K562 (cell line): ENCODE results near the gene GATAD2B. TPM values are rescaled to one million over a fixed set of nuclear protein-coding genes. Genes with fewer than 3 reads are reported as not detected.
A peak's percentile ranks its signal among the peaks of the same experiment; 100 is the strongest.

ENCODE experiments used
- ATAC-seq: fragments of 200-7000 bp; cut with Tn5 transposase; 3 replicates; pipeline ENCODE4 v1.9.1; 2020; ENCODE audit warnings: moderate library complexity
- BruUV-seq: library from RNA; stranded (reverse); fragments of 400-500 nt; replicated peaks from 2 replicates; lab custom pipeline; 2021; lab: Mats Ljungman, UMichigan
- CTCF ChIA-PET: fragments of 300-600 bp; formaldehyde crosslinking; extraction: SDS; loops from one replicate; lab custom pipeline; 2021; ENCODE audit warnings: low intra/inter-chr PET ratio; lab: Yijun Ruan, JAX
- POLR2A ChIA-PET: fragments of 300-600, 350-650 bp; sonication (Branson Sonifier 250); formaldehyde crosslinking; extraction: SDS; loops from one replicate; lab custom pipeline; 2021; ENCODE audit warnings: antibody characterized with exemption, inconsistent platforms; lab: Yijun Ruan, JAX
- DNase-seq, 4 experiments: peaks; one replicate each; pipeline versions ENCODE4 v3.0.0 to v3.0.0-alpha.2; 2011 to 2018; ENCODE audit warnings: low spot score in 3 of 4, mixed read lengths in 3 of 4; ENCODE audit errors: extremely low read depth in 1 of 4
- FAIRE-seq: peaks from 2 replicates; lab custom pipeline; 2011; peaks lifted over from hg19 to GRCh38; lab: Jason Lieb, UNC
- H2AFZ ChIP-seq: 2 replicates; pipeline ENCODE4 v1.6.0; 2011; ENCODE audit warnings: low read depth, low read length, control low read depth, inconsistent platforms
- H3K27ac ChIP-seq: fragments of 200-600 bp; 3 replicates; pipeline ENCODE4 v1.8.0; 2011; ENCODE audit warnings: low read depth, mild to moderate bottlenecking, control low read depth, inconsistent platforms, low read length, moderate library complexity, mixed read lengths; ENCODE audit errors: extremely low read depth
- H3K27me3 ChIP-seq, 2 experiments: fragments of 300-600 bp in 1 of 2; 2 replicates in 1 of 2; 3 replicates in 1 of 2; pipeline versions ENCODE4 v1.6.0 to v1.8.0; 2011; ENCODE audit warnings: inconsistent platforms in 2 of 2, low read length in 2 of 2, mild to moderate bottlenecking in 1 of 2, mixed read lengths in 1 of 2, moderate library complexity in 1 of 2; ENCODE audit not compliant: control insufficient read depth in 2 of 2, insufficient read depth in 2 of 2
- H3K36me3 ChIP-seq: fragments of 300-600 bp; 3 replicates; pipeline ENCODE4 v1.8.0; 2011; ENCODE audit warnings: mild to moderate bottlenecking, low read length, inconsistent platforms; ENCODE audit not compliant: control insufficient read depth, insufficient read depth
- H3K4me1 ChIP-seq, 2 experiments: fragments of 200-600 bp in 1 of 2; replicated peaks in 1 of 2; 2 replicates in 1 of 2; 3 replicates in 1 of 2; pipeline versions ENCODE4 v1.5.1 to v1.8.0; 2011; ENCODE audit warnings: inconsistent platforms in 2 of 2, low read length in 2 of 2, mild to moderate bottlenecking in 1 of 2, mixed read lengths in 1 of 2, moderate library complexity in 1 of 2; ENCODE audit not compliant: control insufficient read depth in 2 of 2, insufficient read depth in 2 of 2
- H3K4me2 ChIP-seq: 2 replicates; pipeline ENCODE4 v1.6.1; 2011; ENCODE audit warnings: low read length, control low read depth, inconsistent platforms, mixed read lengths; ENCODE audit not compliant: insufficient read depth
- H3K4me3 ChIP-seq: fragments of 200-600 bp; sonication (generic), shearing (Covaris generic); 2 replicates; pipeline ENCODE4 v1.5.1; 2016; ENCODE audit warnings: control low read depth, inconsistent platforms
- H3K79me2 ChIP-seq: fragments of 200-600 bp; 3 replicates; pipeline ENCODE4 v1.8.0; 2011; ENCODE audit warnings: low read length, inconsistent platforms; ENCODE audit not compliant: control insufficient read depth, insufficient read depth
- H3K9ac ChIP-seq, 2 experiments: 2 replicates each; pipeline versions ENCODE4 v1.6.0 to v1.6.1; 2011; ENCODE audit warnings: low read depth in 2 of 2, low read length in 2 of 2, control low read depth in 1 of 2, inconsistent platforms in 1 of 2, mild to moderate bottlenecking in 1 of 2, mixed read lengths in 1 of 2; ENCODE audit not compliant: insufficient read depth in 1 of 2
- H3K9me1 ChIP-seq: one replicate; pipeline ENCODE4 v1.6.0; 2011; ENCODE audit warnings: inconsistent platforms, mild to moderate bottlenecking, low read length, moderate library complexity; ENCODE audit not compliant: control insufficient read depth, insufficient read depth
- H3K9me3 ChIP-seq: replicated peaks from 2 replicates; pipeline ENCODE4 v1.5.1; 2011; ENCODE audit warnings: low read depth, low read length, inconsistent platforms; ENCODE audit not compliant: control insufficient read depth, insufficient read depth
- H4K20me1 ChIP-seq: replicated peaks from 2 replicates; pipeline ENCODE4 v1.6.1; 2011; ENCODE audit warnings: low read length, inconsistent platforms, mixed read lengths; ENCODE audit not compliant: control insufficient read depth, insufficient read depth
- MAFK ChIP-seq: IDR thresholded peaks from 2 replicates; pipeline ENCODE4 v1.6.1; 2011; ENCODE audit warnings: low read length, improper control_type of control experiment
- MGA ChIP-seq: fragments of 450-650 bp; IDR thresholded peaks from 2 replicates; pipeline ENCODE4 v1.6.1; 2016; ENCODE audit warnings: mild to moderate bottlenecking, moderate library complexity
- NFIC ChIP-seq: fragments of 450-650 bp; IDR thresholded peaks from 2 replicates; pipeline ENCODE4 v1.6.1; 2017; ENCODE audit warnings: mild to moderate bottlenecking, inconsistent platforms
- POLR2AphosphoS5 ChIP-seq: IDR thresholded peaks from 2 replicates; pipeline ENCODE4 v1.6.1; 2011; ENCODE audit warnings: mild to moderate bottlenecking, low read depth, low read length, moderate library complexity; ENCODE audit not compliant: control insufficient read depth, insufficient read depth
- TFAP4 ChIP-seq: sonication (generic); formaldehyde crosslinking; IDR thresholded peaks from 2 replicates; pipeline ENCODE4 v1.8.0; 2022; ENCODE audit warnings: missing genetic modification reagents, mild to moderate bottlenecking, moderate library complexity, borderline replicate concordance
- VEZF1 ChIP-seq: fragments of 200-800 bp; sonication (Bioruptor generic); IDR thresholded peaks from 2 replicates; pipeline ENCODE4 v1.6.1; 2017; ENCODE audit warnings: missing genetic modification characterization, missing compliant biosample characterization
- XRCC4 ChIP-seq: IDR thresholded peaks from one replicate; pipeline ENCODE4 v1.6.1; 2011; ENCODE audit not compliant: insufficient read depth, insufficient read length; ENCODE audit errors: extremely low read depth
- WGBS: fragments of 100-300 bp; shearing (Covaris generic); methylation state at CpG from one replicate; pipeline ENCODE4 v1.1.6; 2016; ENCODE audit warnings: low coverage, mixed read lengths; ENCODE audit not compliant: insufficient coverage; ENCODE audit errors: missing lambda C conversion rate; 5-methylcytosine and 5-hydroxymethylcytosine counted together
- in situ Hi-C: fragments of 300-500 bp; cut with MboI; formaldehyde crosslinking; loops from 4 replicates; pipeline ENCODE4 v1.15.0; 2018; ENCODE audit warnings: inconsistent platforms, mixed read lengths
- intact Hi-C: fragments of 100-400 bp; cut with micrococcal nuclease; formaldehyde crosslinking; loops from 2 replicates; pipeline ENCODE4 v1.14.2; 2022
- polyA plus RNA-seq, 8 experiments: library from polyadenylated mRNA; depleted of rRNA in 4 of 8; stranded (reverse) in 5 of 8; unstranded in 3 of 8; fragments of >200 nt; fragmentation: Nextera tagmentation in 2 of 8; fragmentation: Illumina TruSeq in 1 of 8; extraction: Ambion mirVana in 2 of 8; extraction: Trizol in 1 of 8; gene quantifications; 2 replicates each; pipeline versions ENCODE4 v1.2.1 to v1.2.3, GENCODE V29; 2011 to 2014; ENCODE audit warnings: inconsistent platforms in 1 of 8, missing spikeins in 1 of 8
- total RNA-seq, 7 experiments: library from RNA; depleted of rRNA in 6 of 7; stranded (reverse); fragments of >200 nt in 6 of 7; fragmentation: Illumina TruSeq in 2 of 7; extraction: Trizol in 2 of 7; gene quantifications; 2 replicates each; pipeline versions ENCODE4 v1.2.1 to v1.2.3, GENCODE V29; 2011 to 2021; ENCODE audit warnings: low replicate concordance in 1 of 7

The GATAD2B gene
- total and polyA plus RNA-seq, 9 of the 15 experiments (the other 6 are each of a cell fraction or from before 2014, with no cell fraction given), result 1.5 to 40.2 (median 4.9) TPM

- TF ChIP-seq VEZF1 (CRISPR knock-in tag) (peak; percentile 58), TFAP4 (peak; percentile 86), NFIC (peak; percentile 100), POLR2AphosphoS5 (0 out of 2 replicates have a peak, but pooled peaks have one; percentile 19)
Measured at GRCh38 chr1:153880962-153881361, 41.8 kb downstream of the GATAD2B start (continued).

- Histone ChIP-seq H3K79me2 (peaks cover 78% of the 10 kb centered on the region), H2AFZ (no peak overlapping the region), H3K9ac (no peak overlapping the region), H3K9me3 (no peaks in the 10 kb centered on the region), H3K27ac (no peak overlapping the region), H3K27me3 (no peaks in the 10 kb centered on the region), H3K4me3 (no peak overlapping the region), H3K36me3 (no peaks in the 10 kb centered on the region; the same call in 2 of the 3 replicates), H3K4me1 (peaks cover 3 to 33% of the 10 kb centered on the region in 2 experiments; a peak in 4 of 5 replicates), H3K4me2 (no peak overlapping the region), H4K20me1 (peaks cover 13% of the 10 kb centered on the region), H3K9me1 (peaks cover 5% of the 10 kb centered on the region)
- BruUV-seq, result no TSS peak
- ChIA-PET POLR2A (interaction anchor here (1.1 kb wide), 1 partner anchor 9 kb away, joined by 5 read pairs; no protein-coding TSS in a partner anchor), CTCF (no interaction called here)
- intact Hi-C loops, result loop anchor here (5.0 kb wide), 1 partner anchor 42 kb away; the partner anchor contains the start of gene GATAD2B
- DNase-seq, result no peak
- no peak for FAIRE-seq
- in situ Hi-C loops, result no loop called here
- WGBS, result 88% methylated on average over 9 of the region's 9 CpGs
- ATAC-seq, result no peak
- no peak for TF ChIP-seq MAFK
- TF ChIP-seq XRCC4, result no peak
- TF ChIP-seq MGA, result no peak
Measured at GRCh38 chr1:153880024-153880423, 42.7 kb downstream of the GATAD2B start.
